Ureter (tissue), 1 donor: ENCODE measurements around the gene ZSWIM6. TPM values are rescaled to one million over a fixed set of nuclear protein-coding genes. Genes with fewer than 3 reads are reported as not detected.

Source experiments
- DNase-seq: peaks from one replicate; pipeline ENCODE4 v3.0.0-alpha.2; 2020; ENCODE audit warnings: low spot score
- total RNA-seq: library from RNA; stranded (reverse); gene quantifications from one replicate; pipeline ENCODE4 v1.2.4, GENCODE V29; 2023
- donor health status: DM: yes; HTN: yes; CAD: no.

The ZSWIM6 gene
- total RNA-seq, 1 donor from 2014 or later, result 22.4 TPM

GRCh38 chr5:61441742-61442141, 109.7 kb downstream of the ZSWIM6 start:
- DNase-seq, result no peak

GRCh38 chr5:61447780-61448495, 115.9 kb downstream of the ZSWIM6 start:
- DNase-seq, result no peak

GRCh38 chr5:61449804-61450492, 117.9 kb downstream of the ZSWIM6 start:
- no peak for DNase-seq

GRCh38 chr5:61450493-61451279, 118.6 kb downstream of the ZSWIM6 start:
- DNase-seq, result no peak

- no peak for DNase-seq
Measured at GRCh38 chr5:61455179-61456006, 123.3 kb downstream of the ZSWIM6 start.

- DNase-seq, result no peak
Measured at GRCh38 chr5:61460471-61460870, 128.4 kb downstream of the ZSWIM6 start.

GRCh38 chr5:61461417-61461816, 129.4 kb downstream of the ZSWIM6 start:
- no peak for DNase-seq

- DNase-seq, result no peak
Measured at GRCh38 chr5:61461926-61462325, 129.9 kb downstream of the ZSWIM6 start.

GRCh38 chr5:61463596-61463995, 131.5 kb downstream of the ZSWIM6 start:
- no peak for DNase-seq

- DNase-seq, result no peak
Measured at GRCh38 chr5:61464512-61464911, 132.5 kb downstream of the ZSWIM6 start.

- no peak for DNase-seq
Measured at GRCh38 chr5:61465066-61465465, 133.0 kb downstream of the ZSWIM6 start.

GRCh38 chr5:61465496-61465895, 133.4 kb downstream of the ZSWIM6 start:
- DNase-seq, result no peak

GRCh38 chr5:61466017-61466416, 134.0 kb downstream of the ZSWIM6 start:
- DNase-seq, result no peak

GRCh38 chr5:61467766-61468482, 135.9 kb downstream of the ZSWIM6 start:
- no peak for DNase-seq

- no peak for DNase-seq
Measured at GRCh38 chr5:61468483-61468865, 136.4 kb downstream of the ZSWIM6 start.

GRCh38 chr5:61471352-61471751, 139.3 kb downstream of the ZSWIM6 start:
- DNase-seq, result no peak

GRCh38 chr5:61472172-61472958, 140.3 kb downstream of the ZSWIM6 start:
- DNase-seq, result no peak

GRCh38 chr5:61474746-61475145, 142.7 kb downstream of the ZSWIM6 start:
- no peak for DNase-seq

GRCh38 chr5:61477788-61478187, 145.7 kb downstream of the ZSWIM6 start:
- DNase-seq, result no peak
